A549 treated with CORT108297 at 1 μM for 4 hours (cell line): ENCODE measurements around the gene EPC1. TPM values are rescaled to one million over a fixed set of nuclear protein-coding genes. Genes with fewer than 3 reads are reported as not detected.

Experiments
- total RNA-seq: library from RNA; stranded (reverse); fragments of 200-300 nt; extraction: Qiagen RNA extraction; gene quantifications from 5 replicates; pipeline ENCODE4 v1.2.3, GENCODE V29; 2022

EPC1 gene
- total RNA-seq: 15.5 to 18.7 TPM (median 17.9 TPM) in 5 replicates

DNA sequence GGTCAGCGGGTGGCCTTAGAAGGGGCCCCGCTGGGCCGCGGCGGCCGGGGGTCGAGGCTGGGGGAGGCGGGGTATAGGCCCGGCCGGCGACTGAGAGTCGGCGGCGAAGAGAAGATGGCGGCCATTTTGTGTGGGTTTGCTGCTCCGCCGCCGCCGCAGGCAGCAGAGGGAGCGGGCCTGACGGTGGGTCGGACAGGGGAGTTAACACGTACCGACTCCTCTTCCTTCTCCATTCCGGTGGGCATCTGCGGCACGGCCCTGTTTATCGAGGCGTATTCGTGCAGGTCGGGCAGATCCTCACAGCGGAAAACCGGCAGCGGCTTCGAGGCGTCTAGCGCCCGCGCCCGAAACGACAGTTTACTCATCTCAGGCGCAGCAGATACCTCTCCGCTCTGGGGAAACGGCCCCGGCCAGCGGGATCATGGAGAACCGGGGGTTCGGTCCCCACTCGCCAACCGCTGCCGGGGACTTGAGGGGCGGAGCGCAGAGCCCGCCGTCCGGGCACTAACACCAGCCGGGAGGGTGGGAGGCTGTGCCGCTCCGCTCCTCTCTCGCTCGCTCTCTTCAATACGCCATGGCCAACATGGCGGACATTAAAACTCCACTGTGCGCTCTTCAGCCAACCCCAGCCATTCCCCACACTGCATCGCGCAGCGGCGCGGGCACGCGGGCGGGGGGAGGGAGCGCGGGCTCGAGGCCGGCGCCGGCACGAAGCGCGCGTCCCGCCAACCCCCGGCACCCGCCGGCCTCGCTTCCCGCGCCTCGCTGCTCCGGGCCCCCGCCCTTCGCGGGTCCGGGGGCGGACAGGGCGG, at the start of gene EPC1:
Gene EPC1 (minus strand): TSS at position 608 of the 812 bp plus-strand sequence. CDS start 243 bp downstream, at position 365.

Other genes starting within 250 kb of the EPC1 start
- gene CCDC7, start 99.0 kb upstream of the EPC1 start, total RNA-seq: 0.62 to 1.0 TPM (median 0.89 TPM) in 5 replicates